Measurements from ENCODE around the gene RCCD1.

The RCCD1 gene

DNA sequence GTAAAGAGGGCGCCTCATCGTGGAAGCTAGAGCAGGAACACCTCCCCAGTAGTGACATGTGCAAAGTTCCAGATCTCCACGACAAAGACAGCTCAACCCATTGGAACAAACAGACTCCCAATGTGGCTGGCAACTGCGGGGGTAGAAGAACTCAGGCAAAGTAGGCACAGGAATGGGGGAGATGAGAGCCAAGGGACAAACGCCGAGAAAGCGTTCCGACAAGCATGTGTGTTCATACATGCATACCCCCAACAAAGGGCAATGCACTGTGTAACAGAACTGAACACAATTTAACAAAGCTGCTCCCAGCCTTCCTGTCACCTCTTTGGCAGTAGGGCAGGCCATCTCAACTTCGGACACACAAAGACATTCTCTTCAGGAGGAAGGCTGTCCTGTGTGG is 11.6 kb downstream of the RCCD1 start:
- no peak for DNase-seq (ENCODE audit: low read depth)

DNA sequence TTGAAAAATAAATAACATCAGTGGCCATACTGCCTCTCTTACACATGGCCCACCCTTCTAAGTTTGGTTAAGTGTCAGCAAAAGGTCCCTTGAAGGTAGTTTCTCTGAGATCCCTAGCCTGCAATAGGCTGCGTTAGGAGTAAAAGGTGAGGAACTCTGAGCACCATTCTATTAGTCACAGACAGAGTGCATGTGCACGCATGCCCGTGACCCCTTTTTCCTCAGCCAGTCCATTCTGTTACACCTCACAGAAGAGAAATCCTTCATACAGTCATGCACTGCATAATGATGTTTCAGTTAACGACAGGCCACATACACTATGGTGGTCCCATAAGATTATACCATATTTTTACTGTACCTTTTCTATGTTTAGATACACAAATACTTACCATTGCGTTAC is 12.5 kb downstream of the RCCD1 start:
- no peak for DNase-seq (ENCODE audit: low read depth)

DNA sequence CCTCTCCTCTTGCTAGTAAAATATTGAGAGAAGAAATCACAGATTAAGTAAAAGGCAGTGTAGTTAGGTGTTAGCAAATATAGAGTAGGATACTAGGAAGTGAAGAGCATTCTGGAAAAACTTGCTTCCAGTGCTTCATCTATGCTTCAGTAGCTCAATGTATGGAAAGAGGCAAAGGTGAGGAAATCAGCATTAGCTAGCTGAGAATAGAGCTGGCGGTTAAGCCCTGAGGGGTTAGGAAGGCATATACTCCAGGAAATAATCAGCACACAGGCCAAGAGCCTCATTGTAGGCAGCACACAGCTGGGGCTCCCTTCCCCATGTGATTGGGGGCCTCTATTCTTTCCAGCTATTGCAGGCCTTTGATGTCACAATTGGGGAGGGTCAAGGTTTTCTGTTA is 13.8 kb downstream of the RCCD1 start:
- DNase-seq (ENCODE audit: low read depth) = no peak

DNA sequence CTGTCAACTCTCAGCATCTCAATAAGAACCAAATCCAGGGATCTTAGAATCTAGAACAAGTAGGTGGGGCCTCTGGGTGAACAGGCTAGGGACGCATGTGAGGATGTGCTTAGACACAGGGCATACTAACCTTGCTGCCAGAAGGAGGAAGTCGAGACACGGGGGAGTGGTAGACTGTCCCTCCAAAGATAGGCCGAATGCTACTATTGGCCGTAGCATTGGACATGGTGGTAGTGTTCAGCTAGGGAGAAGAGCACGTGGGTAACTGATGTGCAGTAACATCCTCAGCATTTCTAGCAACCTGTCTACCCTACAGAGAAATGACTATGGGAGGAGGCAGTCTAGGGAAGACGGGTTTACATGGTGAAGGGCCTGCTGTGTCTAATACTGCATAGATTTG is 15.6 kb downstream of the RCCD1 start:
- DNase-seq (ENCODE audit: low read depth) = peak; percentile 56

DNA sequence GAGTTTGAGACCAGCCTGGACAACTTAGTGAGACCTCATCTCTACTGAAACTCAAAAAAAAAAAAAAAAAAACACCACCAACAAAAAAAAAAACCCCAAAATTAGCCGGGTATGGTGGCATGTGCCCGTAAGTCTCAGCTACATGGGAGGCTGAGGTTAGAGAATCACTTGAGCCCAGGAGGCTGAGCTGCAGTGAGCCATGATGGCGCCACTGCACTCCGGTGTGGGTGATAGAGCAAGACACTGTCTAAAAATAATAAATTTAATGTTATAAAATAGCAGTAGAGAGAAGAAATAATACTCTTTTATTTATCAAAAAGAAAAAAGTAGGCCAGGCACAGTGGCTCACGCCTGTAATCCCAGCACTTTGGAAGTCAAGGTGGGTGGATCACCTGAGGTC is 17.4 kb downstream of the RCCD1 start:
- no peak for DNase-seq (ENCODE audit: low read depth)

DNA sequence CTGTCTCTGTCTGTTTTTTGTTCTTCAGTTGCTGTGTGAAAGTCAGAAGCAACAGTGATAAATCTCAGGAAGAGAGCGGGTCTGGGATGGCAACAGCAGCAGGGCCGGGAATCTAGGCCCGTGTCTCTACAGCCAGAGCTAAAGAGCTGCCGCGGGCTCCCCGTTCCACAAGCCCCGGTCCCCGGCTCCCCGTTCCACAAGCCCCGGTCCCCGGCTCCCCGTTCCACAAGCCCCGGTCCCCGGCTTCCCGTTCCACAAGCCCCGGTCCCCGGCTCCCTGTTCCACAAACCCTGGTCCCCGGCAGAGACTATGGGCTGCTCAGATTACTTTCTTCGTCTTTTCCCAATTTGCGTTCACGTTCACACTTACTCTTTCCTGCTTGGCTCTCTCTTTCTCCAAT is 19.5 kb downstream of the RCCD1 start:
- DNase-seq (ENCODE audit: low read depth) = no peak

DNA sequence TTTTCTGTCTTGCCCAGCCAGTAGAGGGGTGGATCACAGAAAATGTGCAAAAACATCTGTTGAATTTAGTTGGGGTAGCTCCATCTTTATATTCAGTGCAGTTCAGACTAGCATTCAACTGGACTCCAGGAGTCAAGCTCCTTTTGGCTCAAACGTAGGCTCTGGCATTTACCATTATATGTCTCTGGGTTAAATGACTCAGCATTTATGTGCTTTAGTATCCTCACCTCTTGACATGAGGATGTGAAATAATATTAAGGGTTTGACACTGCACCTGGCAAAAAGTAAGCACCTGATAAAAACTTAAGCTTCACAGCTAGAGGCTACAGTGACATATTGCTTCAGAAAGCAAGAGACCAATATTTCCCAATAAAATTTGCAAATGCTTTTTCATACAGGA is 24.9 kb downstream of the RCCD1 start:
- DNase-seq (ENCODE audit: low read depth) = no peak

DNA sequence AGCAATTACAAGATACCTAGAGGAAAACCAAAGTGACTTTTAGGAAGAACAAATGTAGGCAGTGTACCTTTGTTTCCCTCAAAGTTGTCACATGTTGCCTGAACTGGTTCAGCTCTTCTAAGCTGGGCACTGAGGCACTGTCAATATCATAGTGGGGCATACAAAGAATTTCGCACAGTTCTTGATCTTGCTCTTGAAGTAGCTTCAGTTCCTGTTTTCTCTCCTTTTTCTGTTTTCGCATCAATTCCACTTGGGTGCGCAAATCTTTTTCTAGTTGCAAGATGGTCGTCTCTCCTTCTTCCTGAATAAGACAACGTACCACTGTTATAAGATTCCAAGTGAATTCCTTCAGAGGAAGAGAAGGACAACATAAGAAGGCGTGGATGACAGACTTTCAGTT is 27.0 kb downstream of the RCCD1 start:
- no peak for DNase-seq (ENCODE audit: low read depth)

DNA sequence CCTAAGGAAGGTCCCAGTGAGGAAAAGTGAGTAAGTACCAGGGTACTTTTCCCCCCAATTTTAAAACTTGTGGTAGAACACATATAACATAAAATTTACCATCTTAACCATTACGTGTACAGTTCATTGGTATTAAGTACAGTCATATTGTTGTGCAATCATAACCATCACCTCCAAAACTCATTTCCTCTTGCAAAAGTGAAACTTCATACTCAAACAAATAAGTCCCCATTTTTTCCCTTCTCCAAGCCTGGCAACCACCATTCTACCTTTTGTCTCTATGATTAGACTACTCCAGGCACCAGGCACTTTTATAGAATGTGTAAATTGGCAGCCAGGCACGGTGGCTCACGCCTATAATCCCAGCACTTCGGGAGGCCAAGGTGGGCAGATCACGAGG is 27.5 kb downstream of the RCCD1 start:
- no peak for DNase-seq (ENCODE audit: low read depth)

DNA sequence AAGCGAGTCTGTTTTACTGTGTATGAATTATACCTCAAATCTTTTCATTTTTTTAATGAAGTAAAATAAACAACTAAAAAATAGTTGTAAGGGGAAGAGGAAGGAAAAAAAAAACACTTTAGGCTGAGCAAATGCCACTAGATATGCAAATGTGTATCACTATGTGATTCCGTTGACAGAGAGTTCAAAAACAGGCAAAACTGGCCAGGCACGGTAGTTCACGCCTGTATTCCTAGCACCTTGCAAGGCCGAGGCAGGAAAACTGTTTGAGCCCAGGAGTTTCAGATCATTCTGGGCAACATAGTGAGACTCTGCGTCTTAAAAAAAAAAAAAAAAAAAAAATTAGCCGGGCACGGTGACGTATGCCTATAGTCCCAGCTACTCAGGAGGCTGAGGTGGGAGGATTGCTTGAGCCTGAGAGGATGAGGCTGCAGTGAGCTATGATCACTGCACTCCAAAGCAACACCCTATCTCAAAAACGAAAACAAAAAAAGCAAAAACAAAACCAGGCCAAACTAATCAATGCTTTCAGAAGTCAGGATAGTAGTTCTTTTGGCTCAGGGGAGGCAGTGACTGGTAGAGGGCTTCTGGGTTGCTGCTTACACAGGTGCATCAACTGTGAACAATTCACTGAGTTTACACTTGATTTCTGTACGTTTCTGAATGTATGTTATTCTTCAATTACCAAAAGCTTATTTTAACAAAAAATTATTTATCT is 32.3 kb downstream of the RCCD1 start:
- DNase-seq (ENCODE audit: low read depth) = no peak

DNA sequence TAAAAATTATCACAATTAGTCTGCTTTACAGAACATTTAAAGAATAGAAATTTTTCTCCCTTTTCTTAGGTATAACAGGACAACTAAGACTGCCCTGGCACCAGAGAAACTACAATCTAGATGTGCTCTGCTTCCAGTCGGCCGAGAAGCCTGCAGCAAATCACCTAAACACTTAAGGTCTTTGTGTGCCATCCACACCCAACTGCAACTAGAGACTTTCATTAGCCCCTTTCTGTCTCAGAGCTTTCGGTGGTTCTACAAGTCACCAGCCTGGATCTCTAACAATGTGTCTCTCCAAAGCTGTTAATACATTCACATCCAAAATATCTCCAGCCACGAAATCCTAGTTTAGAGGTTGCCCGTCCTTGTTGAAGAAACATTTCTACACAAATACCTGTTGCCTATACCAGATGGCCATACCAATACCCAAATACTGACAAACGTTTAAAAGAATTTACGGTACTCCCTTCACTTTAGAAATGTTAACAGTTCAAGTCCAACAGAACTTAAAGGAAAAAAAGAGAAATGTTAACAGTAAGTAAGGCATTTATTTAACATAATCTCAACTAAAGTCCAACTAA is 33.0 kb downstream of the RCCD1 start:
- no peak for DNase-seq (ENCODE audit: low read depth)

DNA sequence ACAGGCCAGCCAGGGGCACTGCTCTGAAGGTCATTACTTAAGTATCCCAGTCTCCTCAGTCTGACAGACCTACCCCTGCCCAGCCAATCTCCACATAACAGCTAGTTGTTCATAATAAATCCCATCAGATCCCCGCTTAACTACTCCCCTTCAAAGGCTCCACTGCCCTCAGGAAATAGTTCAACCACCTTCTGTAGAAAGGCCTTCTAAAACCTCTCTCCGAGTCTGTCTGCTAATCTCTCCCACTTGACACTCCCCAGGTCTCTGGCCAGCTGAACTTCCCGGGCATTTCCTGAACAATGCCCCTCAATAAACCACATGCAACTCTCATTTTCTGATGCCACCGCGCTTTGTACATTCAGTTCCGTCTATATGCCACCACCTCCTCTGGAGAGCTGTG is 33.6 kb downstream of the RCCD1 start:
- DNase-seq (ENCODE audit: low read depth) = no peak

DNA sequence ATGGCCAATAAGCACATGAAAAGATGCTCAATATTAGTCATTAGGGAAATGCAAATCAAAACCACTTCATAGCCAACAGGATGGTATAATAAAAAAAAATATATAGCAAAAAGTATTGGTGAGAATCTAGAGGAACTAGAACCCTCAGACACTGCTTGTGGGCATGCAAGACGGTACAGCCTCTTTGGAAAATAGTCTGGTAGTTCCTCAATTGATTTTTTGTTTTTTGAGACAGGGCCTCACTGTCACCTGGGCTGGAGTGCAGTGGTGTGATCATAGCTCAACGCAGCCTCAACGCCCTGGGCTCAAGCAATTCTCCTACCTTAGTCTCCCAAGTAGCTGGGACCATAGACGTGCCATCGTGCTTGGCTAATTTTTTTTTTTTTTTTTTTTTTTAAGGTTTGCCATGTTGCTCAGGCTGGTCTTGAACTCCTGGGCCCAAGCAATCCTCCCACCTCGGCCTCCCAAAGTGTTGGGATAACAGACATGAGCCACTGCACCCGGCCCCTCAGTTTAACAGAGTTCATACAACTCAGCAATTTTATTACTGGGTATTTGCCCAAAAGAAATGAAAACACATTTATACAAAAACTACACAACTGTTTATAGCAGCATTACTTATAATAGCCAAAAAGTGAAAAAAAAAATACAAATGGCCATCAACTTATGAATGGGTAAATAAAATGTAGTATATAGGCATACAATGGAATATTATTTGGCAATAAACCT is 34.5 kb downstream of the RCCD1 start:
- DNase-seq (ENCODE audit: low read depth) = no peak

DNA sequence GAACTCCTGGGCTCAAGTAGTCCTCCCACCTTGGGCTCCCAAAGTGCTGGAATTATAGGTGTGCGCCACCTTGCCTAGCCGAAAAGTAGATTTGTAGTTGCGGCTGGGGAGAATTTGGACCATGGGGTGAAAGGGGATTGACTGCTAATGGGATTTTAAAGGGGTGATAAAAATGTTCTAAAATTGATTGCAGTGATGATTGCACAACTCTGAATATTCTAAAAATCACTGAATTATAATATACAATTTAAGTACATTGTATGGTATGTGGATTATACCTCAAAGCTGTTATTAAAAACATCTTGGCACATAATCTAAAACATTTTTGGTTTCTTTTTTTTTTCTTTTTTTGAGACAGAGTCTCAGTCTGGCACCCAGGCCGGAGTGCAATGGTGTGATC is 35.8 kb downstream of the RCCD1 start:
- no peak for DNase-seq (ENCODE audit: low read depth)

DNA sequence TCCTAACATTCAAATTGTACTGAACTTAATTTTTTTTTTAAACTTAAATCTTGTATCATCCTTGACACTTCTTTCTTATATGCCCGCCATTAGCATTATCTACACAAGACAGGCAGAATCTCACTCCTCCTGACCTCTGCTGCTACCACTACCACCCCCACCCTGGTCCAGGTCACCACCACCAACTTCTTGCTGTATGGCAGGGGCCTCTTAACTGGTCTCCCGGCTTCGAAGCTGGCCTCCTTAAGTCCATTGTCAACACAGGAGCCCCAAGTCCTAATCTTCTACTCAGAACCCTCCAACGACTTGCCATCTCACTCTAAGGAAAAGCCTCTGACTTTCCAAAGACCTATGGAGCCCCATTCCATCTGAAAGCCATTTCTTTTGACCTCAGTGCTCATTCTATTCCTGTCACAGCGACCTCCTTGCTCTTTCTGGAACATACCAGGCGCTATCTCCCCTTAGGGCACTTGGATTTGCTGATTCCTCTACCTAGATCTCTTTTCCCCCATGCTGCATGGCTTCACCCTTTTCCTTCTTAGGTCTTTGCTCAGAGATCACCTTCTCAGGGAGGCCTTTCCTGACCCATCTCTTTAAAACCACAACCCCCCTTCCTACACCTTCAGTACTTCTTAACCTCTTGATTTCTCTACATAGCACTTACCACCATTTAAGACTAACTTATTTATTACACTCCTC is 37.1 kb downstream of the RCCD1 start:
- no peak for DNase-seq (ENCODE audit: low read depth)

DNA sequence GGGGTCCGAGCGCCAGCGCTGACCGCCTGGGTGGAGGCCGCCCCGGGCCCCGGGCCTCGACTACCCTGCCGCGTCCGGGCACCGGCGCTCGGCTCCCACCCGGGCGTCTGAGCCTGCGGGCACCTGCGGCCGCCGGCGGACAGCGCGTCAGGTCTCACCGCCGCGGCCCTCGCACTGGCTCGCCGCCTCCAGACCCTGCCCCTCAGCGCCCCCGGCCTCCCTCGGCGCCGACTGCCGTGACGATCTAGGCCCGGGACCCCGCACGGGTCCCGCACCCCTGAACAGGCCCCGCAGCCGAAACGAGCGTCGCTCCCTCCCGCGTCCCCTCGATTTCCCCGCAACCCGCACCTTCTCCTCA is 39.4 kb downstream of the RCCD1 start:
- DNase-seq (ENCODE audit: low read depth) = no peak

DNA sequence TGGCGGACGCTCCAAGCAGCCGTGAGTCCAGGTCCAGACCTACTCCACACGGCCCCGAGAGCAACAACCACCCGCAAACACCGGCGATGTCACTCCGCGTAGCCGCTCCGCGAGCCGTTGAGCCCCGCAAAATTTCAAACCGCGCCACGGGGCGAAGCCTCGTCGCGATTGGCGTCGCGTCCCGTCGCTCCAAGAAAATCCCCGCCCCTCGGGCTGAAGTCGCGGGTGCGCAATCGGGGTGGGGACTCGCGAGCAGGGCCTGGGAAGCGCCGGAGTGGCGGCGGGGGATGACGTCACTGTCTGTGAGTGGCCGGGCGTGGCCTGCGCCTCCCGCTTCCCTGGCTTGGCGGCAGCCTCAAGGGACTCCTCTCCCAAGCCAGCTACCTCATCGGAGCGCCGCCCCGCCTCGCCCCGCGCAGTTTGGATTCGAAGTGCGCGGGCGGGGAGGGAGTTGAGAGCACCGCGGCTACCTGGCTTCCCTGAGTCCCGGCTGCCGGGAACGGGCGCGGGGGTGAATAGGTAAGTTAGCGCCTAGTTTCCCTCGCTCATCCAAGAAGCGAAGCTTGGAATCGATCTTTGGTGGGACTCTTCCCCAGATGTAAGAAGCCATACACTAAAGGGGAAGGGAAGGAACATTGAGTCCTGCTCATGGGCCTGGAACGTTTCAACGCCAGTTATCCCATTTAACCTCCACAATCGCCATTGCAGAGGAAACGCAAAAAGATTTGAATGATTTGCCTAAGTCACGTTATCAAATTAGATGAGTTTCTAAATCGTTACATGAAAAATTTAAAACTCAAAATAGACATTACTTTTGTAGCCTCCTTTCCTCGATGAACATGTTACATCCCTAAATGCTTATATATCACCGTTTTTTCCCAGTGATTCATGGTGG is 40.0 kb downstream of the RCCD1 start, which contains the start of gene PRC1:
Gene PRC1 (minus strand): TSS at position 119 of the 895 bp plus-strand sequence. CDS start 118 bp downstream, at position 1.
- DNase-seq (ENCODE audit: low read depth) = peak; percentile 96

DNA sequence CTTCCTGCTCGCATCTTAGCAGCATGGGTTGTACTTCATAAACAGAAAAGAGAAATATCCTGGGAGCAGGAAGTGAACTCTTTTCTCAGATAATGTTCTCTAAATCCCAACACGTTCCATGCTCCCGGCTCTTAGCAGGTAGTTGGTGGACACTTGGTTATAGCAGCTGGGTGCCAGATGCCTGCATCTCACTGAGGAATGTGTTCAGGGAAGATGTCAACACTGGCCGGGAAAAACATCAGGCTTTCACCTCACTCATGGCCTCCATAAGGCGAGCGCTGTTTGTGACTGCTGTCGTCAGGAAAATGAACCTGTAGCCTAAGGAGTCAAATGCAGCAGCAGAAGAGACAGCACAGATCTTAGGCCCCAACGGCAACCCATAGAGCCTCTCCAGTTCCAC is 44.1 kb downstream of the RCCD1 start:
- no peak for DNase-seq (ENCODE audit: low read depth)

DNA sequence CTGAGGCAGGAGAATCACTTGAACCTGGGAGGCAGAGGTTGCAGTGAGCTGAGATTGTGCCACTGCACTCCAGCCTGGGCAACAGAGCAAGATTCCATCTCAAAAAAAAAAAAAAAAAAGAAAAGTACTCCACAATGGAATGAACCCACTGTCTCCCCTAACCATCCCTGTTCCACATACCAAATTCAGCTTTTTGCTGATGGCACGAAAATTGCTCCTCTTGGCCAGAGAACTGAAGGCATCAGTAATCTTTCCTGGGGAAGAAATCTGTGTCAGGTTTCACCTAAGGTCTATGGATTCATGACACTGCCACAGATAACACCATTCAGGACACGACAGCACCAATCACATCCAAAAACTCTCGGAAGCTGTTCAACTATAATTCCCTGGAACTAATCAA is 46.5 kb downstream of the RCCD1 start:
- no peak for DNase-seq (ENCODE audit: low read depth)

DNA sequence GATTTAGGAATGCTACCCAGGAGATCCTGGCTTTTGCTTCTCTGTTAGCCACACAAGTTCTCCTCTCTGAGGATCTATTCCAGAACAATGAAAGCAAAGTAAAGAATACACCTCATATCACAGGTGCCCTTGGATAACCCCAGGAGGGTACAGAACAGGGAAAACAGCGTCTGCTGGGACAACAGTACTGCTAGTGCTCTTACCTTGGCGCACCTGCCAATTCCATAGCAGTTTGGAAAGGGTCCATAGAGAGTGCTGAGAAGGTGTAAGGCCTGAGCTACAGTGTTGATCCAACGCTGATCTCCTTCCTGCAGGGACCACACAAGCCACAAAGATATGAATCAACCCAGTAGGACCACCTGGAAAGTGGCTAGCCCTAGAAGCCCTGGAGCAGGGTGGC is 52.6 kb downstream of the RCCD1 start:
- no peak for DNase-seq (ENCODE audit: low read depth)

Measured in CMK (cell line).